ENCODE data around the gene ADGRL4.
A peak's percentile ranks its signal among the peaks of the same experiment; 100 is the strongest.
"Not testable (repeated sequence)": the region's sequence is repeated elsewhere in the genome, so short reads cannot be mapped to it uniquely, and the experiment has no call there.

Gene ADGRL4

DNA sequence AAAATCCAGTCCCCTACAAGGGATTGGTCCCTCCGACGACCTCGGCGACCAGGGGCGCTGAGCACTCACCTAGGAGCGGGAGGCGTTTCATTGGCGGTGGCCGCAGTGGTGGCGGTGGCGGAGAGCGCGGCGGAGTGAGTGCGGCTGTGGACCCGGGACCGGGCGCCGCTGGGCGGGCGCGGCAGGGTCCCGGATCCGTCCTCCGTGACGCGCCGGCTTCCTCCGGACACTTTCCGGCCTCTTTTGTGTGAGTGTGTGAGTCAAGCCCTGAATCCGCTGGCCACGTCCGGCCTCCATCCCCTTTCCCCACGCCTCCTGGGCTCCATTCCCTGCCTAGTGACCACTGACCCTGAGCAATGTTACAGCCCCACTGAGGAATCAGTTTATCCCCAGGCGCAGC is at the start of gene ADGRL4:
TSS of gene ADGRL4 (minus strand) at position 167 of the 400 bp plus-strand sequence. CDS start at position 91, 76 bp downstream.
- no peak for DNase-seq

DNA sequence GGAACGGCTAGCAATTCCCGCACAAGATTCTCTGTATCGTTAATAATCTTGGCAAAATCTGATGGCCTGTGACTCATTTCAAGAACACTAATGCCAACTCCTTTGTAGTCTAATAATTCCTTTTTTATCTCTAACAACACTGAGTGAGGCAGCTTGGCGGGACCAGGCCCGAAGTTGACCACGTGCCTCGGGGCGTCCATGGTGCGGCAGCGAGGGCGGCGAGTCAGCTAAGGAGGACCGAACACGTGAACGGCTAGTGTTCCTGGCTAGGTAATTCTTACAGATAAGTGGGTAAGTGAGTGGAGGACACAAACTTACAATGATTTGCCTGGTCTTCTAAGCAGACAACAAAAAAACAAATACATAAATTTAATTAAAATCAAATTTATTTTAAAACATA is 49.3 kb upstream of the ADGRL4 start:
- no peak for DNase-seq

DNA sequence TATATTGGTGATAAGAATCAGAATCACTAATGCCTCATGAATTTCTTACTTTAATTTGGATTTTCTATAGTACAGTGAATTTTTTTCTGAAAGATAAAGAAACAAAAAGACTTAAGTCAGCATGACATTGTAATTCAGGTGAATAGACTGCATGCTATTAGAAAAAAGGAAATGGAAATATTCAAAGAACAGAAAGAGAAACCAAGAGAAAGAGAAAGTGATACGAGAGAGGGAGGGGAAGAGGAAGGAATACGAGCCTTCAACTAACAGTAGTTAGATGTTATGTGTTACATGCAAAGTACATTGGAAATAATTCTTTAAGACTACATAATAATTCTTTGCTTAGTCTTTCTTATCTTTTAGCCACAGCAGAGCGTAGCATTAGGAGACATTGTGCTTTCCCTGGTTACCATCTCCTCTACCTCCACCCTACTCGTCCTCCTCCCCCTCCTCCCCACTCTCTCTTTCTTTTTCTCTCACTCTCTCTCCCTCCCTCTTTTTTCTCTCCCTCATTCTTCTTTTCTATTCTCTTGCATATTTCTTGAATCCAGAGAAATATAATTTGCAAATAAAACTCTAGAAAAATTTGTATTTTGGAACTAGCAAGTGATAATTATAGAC is 46.4 kb upstream of the ADGRL4 start:
- DNase-seq: peak; percentile 78

DNA sequence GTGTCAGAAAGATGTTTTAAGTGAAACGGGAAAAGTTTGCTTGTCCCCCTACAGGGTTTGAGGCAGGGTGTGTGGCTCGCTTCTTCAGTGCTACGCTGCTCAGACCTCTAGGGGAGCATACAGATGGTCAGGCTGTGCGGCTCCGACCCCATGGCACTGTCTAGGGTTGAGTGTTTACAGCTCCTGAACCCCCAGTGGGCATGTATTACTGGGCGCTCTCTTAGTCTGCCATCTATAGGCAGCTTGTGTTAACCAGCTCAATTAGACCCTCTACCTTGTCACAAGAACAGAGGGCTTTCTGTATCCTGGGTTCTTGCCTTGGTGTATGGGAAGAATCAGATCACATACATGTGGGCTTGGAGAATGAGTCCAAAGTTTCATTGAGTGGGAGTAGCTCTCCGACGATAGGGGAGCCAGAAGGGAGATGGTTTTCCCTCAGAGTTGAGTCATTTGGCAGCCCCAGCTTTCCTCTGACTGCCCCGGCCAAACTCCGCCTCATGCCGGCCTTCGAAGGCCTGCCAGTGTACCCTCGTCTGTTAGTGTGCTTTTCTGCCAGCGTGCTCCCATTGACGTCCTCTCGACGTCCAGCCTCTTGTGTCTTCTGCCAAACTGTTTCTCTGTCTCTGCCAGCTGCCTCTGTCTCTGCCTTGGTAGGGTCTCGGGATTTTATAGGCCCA is 38.6 kb upstream of the ADGRL4 start:
- no peak for DNase-seq

DNA sequence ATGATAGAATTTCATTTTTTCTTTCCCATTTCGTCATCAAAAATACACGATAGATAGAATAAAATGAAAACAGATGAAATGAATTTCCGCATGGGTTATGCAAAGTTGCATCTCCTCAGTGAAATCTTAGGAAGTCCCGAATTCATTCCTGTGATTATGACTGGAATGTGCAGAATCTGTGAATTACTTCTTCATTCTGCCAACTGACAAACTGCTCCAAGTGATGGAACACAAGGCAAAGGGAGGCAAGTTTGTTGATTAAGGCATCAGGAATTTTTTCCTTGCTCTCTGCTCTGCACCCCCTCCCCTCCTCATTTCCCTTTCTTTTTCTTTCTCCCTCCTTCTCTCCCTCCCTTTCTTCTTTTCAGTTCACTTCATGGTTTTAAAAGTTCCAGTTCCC is 37.0 kb upstream of the ADGRL4 start:
- DNase-seq: no peak

DNA sequence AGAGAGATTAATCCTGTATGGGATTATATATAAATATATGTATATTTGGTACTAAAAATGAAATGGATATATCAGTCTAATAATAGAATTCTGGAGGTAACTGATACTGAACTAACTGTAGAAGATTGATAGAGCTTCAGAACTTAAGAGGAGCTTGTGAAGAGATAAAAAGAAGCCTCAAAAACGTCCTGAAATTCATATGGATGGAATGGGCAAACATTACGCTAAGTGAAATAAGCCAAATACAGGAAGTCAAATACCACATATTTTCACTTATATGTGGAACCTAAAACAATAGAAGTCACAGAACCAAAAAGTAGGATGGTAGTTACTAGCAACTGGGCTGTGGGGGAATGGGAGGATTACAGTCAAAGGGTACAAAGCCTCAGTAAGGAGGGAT is 36.0 kb upstream of the ADGRL4 start:
- no peak for DNase-seq

DNA sequence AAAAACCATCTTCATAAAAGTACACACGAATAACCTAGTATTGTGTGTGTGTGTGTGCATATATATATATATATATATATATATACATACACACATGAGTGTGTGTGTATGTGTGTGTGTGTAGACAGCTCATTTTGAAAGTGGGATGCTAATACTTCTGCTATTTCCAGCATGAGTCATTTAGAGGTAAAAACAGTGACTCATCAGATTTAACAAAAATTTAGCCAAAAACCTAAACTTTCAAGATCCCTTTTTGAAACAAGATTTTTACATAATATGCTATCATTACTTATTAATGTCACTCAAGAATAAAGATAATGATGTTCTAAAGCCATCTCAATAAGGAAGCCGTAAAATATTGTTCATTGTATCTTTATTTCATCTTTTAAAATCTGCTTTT is 35.6 kb upstream of the ADGRL4 start:
- peak; percentile 79 for DNase-seq

DNA sequence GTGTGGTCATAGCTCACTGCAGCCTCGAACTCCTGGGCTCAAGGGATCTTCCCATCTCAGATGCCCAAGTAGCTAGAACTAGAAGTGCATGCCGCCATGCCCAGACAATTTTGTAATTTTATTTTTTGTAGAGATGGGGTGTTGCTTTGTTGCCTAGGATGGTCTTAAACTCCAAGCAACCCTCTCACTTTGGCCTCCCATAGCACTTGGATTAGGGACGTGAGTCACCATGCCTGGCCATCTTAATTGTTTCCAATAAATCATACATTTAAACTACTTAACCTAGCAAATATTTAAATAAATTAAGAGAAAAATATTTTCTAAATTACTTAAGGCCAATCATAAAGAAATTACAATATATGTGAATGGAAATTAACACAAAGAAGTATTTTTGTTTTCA is 35.1 kb upstream of the ADGRL4 start:
- no peak for DNase-seq

DNA sequence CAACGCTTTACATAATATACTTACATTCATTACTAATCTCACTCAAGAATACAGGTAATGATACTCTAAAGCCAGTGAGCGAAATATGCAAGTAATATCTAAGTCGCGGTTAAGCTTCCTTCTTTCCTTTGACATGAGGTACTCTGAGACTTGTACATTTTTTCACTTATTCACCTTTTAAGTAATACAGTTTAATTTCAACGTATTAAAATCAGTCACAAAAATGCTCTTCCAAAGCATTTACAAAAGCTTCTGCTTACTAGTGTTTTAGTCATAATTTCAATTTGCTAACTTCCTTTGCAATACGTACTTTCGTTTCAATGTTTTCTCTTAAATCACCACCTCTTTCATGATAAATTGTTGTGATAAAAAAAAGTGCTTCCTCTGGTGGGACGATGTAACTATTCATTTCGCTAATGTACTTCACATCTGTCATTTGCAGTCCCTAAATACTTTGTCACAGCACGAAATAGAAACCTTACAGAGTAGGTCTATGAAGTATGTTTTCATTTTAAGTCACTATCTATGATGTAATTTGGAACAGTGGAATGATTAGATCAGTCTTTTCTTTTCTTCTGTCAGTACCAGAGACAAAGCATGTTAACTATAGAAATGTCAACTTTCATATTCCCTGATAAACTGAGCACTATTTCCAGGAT is 34.0 kb upstream of the ADGRL4 start:
- peak; percentile 75 for DNase-seq

DNA sequence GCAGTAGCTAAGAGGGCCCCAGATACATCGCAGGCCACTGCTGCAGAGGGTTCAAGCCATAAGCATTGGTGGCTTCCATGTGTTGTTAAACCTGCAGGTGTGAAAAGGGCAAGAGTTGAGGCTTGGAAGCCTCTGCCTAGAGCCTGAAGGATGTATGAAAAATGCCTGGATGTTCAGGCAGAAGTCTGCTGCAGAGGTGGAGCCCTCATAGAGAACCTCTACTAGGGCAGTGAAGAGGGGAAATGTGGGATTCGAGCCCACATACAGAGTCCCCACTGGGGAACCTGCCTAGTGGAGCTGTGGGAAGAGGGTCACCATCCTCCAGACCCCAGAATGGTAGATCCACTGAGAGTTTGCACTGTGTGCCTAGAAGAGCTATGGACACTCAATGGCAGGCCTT is 30.6 kb upstream of the ADGRL4 start:
- no peak for DNase-seq

DNA sequence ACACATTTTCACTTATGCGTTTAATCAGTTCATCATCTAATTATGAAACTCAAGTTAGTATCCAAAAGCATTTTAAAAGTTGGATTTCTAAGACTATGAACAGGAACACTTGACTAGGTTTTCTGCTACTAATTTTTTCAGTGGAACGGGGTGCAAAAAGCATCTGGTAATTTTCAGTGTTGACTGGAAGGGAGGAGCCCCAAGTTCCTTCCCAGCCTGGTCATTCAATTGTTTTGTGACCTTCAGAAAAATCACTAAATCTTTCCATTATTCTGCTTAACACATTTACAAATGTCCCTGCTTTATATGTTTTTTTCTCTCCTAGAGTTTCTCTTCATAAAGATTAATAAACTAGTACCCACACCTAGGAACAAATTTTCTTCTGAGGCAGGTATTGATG is 6.0 kb upstream of the ADGRL4 start:
- DNase-seq: no peak

DNA sequence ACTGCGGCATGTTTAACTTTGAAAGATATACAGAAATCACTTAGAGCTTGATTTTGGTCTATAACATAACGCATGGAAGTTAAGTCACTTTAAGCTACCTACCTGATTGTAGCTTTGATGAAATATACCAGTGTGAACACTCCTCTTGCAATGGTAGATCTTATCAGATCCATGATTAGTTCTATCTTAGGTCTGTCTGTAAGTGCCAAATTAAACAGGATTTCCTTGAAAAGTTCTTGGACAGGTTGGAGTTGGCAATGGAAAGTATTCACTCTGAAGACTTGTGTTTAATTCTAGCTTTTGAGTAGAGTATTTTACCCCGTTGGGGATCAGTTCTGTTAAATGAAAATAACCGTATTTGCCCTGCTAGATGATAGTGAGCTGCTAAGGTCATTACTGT is 4.1 kb upstream of the ADGRL4 start:
- DNase-seq: no peak

DNA sequence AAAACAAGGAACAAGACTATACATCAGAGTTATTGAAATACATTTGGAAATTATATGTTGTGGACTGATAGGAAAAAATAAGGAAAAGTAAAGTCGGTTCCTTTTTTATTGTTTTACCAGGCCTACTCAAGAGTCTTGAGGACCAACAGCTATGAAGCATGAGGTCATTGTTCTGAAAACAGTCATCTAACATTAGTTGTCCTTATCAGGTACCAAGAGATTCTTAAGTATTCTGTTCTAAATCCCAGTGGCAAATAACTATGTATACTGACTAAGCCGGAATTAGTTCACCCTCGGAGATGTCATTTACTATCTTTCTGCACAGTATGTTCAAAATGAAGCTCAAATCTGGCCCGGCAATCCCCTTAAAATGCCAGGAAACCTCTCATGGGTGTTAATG is 585 bp downstream of the ADGRL4 start:
- no peak for DNase-seq

DNA sequence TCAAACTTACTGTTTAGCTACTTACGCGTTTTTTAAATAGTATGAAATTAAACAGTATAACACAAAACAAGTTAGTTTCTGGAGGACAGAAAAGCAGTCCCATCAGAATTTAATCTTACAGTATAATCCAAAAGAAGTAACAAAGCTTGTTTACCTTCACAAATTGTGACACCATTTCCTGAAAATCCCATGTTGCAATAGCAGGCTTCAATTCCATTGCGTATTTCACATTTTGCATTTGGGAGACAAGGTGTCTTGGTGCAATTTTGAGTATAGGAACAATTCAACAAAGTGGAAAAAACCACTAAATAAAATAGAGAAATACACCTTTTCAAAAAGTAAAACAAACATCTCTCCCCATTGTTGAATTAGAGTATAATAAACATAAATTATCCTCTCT is 1.6 kb downstream of the ADGRL4 start:
- no peak for DNase-seq

DNA sequence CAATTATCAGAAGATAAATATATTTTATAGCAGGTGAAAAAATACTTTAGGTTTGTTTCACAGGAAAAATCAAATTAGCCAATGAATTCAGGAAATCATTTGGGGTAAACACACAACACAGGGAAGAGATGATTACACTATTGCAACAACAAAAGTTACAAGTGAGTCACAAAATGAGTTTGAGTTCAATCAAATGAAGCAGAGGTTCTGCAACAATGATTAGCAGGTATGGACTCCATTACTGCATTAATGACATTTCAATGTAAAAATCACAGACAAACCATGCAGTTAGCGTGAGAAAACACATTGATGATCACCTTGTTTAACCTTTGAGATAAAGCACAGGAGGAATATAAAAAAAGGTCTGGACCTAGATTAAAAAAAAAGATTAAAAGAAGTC is 9.7 kb downstream of the ADGRL4 start:
- DNase-seq: no peak

DNA sequence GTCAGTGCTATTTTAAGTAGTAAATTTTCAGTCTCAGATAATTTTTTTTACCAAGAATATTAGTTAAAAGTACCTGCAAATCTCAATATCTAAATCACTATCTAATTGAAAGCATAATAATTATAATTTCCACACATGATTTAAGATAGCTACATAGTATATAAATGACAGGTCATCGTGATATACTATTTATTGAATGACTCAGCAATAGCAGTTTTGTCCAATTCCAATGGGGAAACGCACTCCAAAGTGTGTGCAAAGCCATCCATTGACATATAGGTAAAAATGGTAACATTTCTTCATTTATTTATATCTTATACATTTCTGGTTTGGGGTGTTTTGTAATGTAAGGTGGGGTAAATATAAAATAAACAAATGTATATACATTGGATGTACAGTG is 19.5 kb downstream of the ADGRL4 start:
- no peak for DNase-seq

DNA sequence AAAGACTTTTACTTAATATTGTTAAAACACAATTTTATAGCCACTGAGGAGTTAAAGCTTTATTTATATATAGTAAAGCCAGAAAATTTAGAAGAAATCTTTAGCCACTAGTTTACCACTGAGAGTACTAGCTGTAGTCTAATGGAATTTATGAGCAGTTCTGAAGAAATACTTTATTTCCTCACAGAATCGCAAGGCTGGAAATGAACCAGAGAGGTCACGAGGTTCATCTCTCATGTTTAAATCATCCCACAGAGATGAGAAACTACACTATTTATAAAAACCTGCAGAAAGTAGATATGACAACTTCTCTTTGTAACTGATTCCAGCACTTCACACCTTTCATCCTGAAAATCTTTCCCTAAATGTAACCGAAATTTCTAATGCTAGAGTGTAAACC is 26.0 kb downstream of the ADGRL4 start:
- DNase-seq: no peak

DNA sequence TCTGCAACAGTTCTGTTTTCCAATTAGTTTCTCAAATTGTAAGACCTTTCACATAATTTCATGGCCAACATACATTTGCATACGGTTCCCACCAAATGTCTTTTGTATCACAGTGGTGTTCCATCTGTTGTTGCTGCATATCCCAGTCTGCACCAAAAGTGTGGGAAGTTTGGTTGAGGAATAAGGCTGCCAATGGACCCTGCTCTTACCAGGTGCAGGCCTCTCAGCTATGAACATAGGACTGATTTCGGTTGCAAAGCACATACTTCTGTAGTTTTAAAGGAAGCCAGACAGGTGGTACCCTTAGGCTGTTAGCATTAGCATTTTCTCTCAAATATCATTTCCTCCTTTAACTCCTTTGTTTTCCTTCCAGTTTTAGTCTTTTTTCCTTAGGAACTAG is 33.8 kb downstream of the ADGRL4 start:
- no peak for DNase-seq

DNA sequence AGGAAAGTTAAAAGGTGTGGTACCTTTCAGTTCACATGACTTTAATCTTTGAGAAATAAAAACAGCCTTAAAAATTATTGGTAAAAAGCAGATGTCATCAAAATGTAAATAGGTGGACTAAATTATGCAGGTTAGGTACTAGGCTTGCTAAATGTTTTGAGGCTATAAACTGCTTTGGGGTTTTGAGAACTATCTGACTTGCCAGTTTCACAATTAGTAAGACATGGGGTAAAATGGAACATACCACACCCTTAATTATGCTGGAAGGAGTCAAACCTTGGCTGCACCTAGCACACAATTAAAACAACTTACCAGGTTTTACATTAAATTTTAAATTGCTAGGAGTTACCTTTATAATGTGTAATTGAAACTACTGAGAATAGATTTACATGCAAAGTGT is 39.4 kb downstream of the ADGRL4 start:
- not testable (repeated sequence) for DNase-seq

DNA sequence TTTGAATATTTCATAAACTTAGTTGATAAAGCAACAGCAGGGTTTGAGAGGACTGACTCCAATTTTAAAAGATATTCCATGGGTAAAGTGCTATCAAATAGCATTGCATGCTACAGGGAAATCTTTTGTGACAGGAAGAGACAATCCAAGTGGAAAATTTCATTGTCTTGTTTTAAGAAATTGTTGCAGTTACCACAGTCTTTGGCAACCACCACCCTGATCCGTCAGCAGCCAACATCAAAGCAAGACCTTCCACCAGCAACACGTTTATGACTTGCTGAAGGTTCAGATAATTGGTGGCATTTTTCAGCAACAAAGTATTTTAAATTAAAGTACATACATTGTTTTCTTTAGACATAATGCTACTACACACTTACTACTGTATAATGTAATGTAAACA is 47.8 kb downstream of the ADGRL4 start:
- no peak for DNase-seq

DNA sequence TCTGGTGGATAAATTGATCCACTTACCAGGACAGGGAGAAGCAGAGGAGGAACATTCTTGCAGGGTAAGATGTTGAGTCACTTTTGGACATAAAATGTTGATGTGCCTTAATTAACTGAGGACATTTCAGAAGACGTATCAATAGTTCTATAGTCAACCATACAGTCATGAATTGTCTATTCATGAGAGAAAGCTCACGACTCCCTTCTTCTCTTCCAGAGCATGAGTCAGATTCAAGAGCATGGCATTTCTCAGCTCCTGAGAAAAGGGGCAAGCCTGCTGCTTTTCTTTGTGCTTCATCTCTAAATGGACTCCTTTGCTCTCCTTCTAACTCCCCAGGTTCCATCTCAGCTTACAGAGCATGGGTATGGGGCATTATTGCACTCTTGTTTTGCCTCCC is 55.7 kb downstream of the ADGRL4 start:
- no peak for DNase-seq

DNA sequence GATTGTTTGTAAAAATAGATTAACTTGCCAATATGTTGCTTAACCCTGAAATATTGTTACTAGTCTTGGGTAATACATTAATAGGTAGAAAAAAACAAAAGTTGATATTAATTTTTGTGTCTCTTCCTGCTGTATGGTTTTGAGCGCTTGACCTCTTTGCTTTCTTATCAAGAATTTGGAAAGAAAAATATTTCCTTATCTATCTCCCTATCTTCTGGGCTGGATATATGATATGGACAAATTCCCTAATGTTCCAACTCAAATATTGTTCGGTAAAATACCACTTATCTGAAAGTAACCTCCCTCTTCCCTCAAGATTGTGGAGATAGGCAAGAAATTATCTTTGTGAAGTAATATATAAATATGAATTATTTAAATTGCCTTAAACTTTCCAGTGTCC is 57.3 kb downstream of the ADGRL4 start:
- no peak for DNase-seq

DNA sequence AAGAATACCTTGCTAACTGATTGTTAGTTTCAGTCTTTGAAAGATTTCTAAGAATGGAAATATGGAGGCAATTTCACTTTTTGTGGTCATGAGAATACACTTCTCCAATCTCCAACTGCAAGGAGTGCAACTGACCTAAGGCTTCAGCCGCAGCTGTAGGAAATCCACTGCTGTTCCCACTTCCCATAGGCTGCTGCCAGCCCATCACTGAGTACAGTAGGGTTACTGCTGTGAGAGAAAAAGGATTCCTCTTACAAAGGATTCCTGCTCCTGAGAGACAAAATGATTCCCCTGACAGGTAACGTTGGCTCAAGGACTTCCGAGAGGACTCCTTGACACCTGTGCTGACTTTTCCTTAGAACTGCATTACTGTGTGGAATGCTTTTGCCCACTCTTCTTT is 87.4 kb downstream of the ADGRL4 start:
- no peak for DNase-seq

DNA sequence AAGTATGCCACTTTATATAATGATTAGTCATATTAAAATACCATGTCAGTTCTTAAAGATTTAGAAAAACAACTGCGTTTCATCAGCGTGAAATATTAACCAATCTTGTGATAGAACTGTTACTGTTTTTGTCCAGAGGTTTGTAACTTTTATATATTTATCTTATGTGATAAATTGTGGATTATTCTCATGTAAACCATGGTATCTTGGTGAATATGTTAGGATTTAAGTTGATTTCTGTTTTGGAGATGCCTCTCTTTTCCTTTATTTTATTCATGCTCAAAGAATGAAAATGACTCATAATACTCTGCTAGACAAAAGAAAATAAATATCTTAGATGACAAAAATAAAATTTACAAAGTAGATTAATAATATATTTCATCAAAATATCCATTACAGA is 88.4 kb downstream of the ADGRL4 start:
- no peak for DNase-seq

DNA sequence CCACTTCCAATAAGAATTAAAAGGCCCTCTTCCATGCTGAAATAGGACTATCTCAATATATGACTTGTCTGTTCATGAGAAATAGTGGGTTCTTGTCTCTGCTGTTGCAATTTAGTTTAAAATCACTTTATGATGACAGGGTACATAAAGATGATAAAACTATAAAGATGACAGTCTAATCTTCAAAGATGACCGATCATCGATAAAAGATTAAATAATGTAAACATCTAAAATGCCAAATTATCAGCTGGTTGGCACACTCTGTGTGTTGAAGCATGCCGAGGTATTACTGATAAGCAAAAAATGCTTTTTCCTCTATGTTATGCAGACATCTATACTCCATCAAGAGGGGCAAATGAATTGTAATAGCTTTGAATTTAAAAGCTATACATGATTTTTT is 89.5 kb downstream of the ADGRL4 start:
- no peak for DNase-seq

All from inflammatory macrophage treated with lipopolysaccharide for 4 hours (primary cell).